Esophagus squamous epithelium (tissue), 5 donors: ENCODE measurements around the gene CTSO. TPM values are rescaled to one million over a fixed set of nuclear protein-coding genes. Genes with fewer than 3 reads are reported as not detected.
A peak's percentile ranks its signal among the peaks of the same experiment; 100 is the strongest.

Experiments
- DNase-seq: peaks from one replicate; lab custom pipeline; 2025; lab: John Stamatoyannopoulos, UW
- H3K27ac ChIP-seq, 4 donors: fragments of 200-600 bp; sonication (generic); one replicate each; pipeline ENCODE4 v1.5.1; 2016 to 2019; ENCODE audit warnings: mild to moderate bottlenecking in 1 of 4
- H3K27me3 ChIP-seq, 4 donors: fragments of 200-600 bp; sonication (generic); 1 replicate in 3 of 4; 2 replicates in 1 of 4; pipeline versions ENCODE4 v1.5.1 to v1.6.0; 2017 to 2021; ENCODE audit warnings: antibody characterized with exemption in 1 of 4
- H3K36me3 ChIP-seq, 3 donors: fragments of 200-600 bp; sonication (generic); one replicate each; pipeline ENCODE4 v1.5.1; 2016 to 2019
- H3K4me1 ChIP-seq, 3 donors: fragments of 200-600 bp; sonication (generic); one replicate each; pipeline ENCODE4 v1.5.1; 2017 to 2019
- H3K4me3 ChIP-seq, 4 donors: fragments of 200-600 bp; sonication (generic); 1 replicate in 3 of 4; 2 replicates in 1 of 4; pipeline ENCODE4 v1.5.1; 2016 to 2019; ENCODE audit warnings: mild to moderate bottlenecking in 2 of 4, moderate library complexity in 1 of 4
- H3K9me3 ChIP-seq, 3 donors: fragments of 200-600 bp; sonication (generic); one replicate each; pipeline ENCODE4 v1.5.1; 2016 to 2019
- POLR2A ChIP-seq, 4 donors: fragments of 450-650 bp; IDR thresholded peaks; one replicate each; pipeline ENCODE4 v1.6.1; 2017; ENCODE audit warnings: antibody characterized with exemption in 4 of 4, mild to moderate bottlenecking in 4 of 4, moderate library complexity in 3 of 4
- WGBS, 2 donors: methylation state at CpG; one replicate each; pipeline ENCODE4 v1.1.5; 2018; 5-methylcytosine and 5-hydroxymethylcytosine counted together
- intact Hi-C: fragments of 100-400 bp; cut with DNase I; formaldehyde crosslinking; loops from one replicate; pipeline ENCODE4 v1.15.0; 2022
- total RNA-seq, 4 donors: library from RNA; depleted of rRNA; stranded (reverse); fragments of >200 nt; gene quantifications; one replicate each; pipeline ENCODE4 v1.1.0, GENCODE V29; 2016
- TF ChIP-seq, protein P1 (sequence below), 6 experiments: fragments of 450-650 bp in 4 of 6; fragments of 200-600 bp in 2 of 6; sonication (generic) in 2 of 6; IDR thresholded peaks; one replicate each; pipeline ENCODE4 v1.5.1; 2016 to 2019; ENCODE audit warnings: antibody characterized with exemption in 6 of 6, mild to moderate bottlenecking in 4 of 6, moderate library complexity in 4 of 6
- donor health status: DM: yes; HTN: yes; CAD: no.

Gene CTSO
- total RNA-seq, 4 donors from 2014 or later: 1.6 to 11.3 (median 6.7) TPM

DNA sequence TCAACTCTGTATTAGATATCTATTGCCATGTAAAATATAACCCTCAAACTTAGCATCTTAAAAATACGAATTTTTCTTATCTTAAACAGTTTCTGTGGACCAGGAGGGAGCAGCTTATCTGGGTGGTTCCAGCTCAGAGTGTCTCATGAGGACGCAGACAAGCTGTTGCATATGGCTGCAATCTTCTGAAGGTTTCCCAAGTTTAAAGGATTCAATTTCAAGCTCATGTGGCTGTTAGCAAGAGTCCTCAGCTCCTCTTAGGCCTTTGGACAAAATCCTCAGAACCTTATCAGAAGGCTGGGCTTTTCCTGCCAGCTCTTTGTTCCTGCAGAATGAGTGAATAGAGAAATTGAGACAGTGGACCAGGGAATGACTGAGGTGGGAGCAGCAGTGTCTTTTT lies 2.8 kb upstream of the CTSO start:
- H3K9me3 ChIP-seq: no peaks in the 10 kb centered on the region
- H3K27me3 ChIP-seq: no peaks in the 10 kb centered on the region
- H3K4me1 ChIP-seq: peaks cover 0 to 21% (median 3%) of the 10 kb centered on the region in 3 donors
- TF ChIP-seq, protein P1, sequence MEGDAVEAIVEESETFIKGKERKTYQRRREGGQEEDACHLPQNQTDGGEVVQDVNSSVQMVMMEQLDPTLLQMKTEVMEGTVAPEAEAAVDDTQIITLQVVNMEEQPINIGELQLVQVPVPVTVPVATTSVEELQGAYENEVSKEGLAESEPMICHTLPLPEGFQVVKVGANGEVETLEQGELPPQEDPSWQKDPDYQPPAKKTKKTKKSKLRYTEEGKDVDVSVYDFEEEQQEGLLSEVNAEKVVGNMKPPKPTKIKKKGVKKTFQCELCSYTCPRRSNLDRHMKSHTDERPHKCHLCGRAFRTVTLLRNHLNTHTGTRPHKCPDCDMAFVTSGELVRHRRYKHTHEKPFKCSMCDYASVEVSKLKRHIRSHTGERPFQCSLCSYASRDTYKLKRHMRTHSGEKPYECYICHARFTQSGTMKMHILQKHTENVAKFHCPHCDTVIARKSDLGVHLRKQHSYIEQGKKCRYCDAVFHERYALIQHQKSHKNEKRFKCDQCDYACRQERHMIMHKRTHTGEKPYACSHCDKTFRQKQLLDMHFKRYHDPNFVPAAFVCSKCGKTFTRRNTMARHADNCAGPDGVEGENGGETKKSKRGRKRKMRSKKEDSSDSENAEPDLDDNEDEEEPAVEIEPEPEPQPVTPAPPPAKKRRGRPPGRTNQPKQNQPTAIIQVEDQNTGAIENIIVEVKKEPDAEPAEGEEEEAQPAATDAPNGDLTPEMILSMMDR (IDR thresholded peaks at IDR 0.05): no peak
- TF ChIP-seq POLR2A (IDR thresholded peaks at IDR 0.05): no peak
- no peak for DNase-seq
- intact Hi-C loops: no loop called here
- no peak overlapping the region for H3K27ac ChIP-seq
- 82 to 84% methylated on average over 2 of the region's 2 CpGs for WGBS, 2 donors
- no peak overlapping the region for H3K4me3 ChIP-seq
- no peaks in the 10 kb centered on the region for H3K36me3 ChIP-seq

DNA sequence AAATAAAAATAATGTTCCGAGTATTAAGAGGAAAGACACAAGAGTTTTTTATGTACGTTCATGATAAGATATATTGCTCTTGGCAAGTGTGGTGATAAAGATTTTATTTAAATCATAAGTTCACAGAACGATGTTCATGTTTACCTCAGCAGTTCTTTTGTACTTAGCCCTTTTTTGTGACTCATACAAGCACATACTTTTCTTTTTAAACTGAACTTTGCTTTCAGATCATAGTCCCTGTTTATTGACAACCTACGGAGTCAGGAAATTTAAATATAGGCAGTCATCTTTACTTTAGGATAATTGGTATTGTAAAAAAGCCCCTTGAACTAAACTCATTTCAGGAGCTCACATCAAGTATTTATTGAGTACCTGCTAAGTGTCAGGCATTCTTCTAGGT lies 1.3 kb upstream of the CTSO start:
- H3K36me3 ChIP-seq: no peaks in the 10 kb centered on the region
- TF ChIP-seq POLR2A (IDR thresholded peaks at IDR 0.05): no peak
- TF ChIP-seq, protein P1 (IDR thresholded peaks at IDR 0.05): no peak
- 68 to 81% methylated on average over 4 of the region's 4 CpGs for WGBS, 2 donors
- no peaks in the 10 kb centered on the region for H3K9me3 ChIP-seq
- H3K27me3 ChIP-seq: no peaks in the 10 kb centered on the region
- no peak overlapping the region for H3K4me3 ChIP-seq
- peaks cover 0 to 18% (median 3%) of the 10 kb centered on the region in 3 donors for H3K4me1 ChIP-seq
- H3K27ac ChIP-seq: no peak overlapping the region
- DNase-seq: no peak
- intact Hi-C loops: loop anchor here (5.0 kb wide), 1 partner anchor 148 kb away; no protein-coding TSS in a partner anchor

DNA sequence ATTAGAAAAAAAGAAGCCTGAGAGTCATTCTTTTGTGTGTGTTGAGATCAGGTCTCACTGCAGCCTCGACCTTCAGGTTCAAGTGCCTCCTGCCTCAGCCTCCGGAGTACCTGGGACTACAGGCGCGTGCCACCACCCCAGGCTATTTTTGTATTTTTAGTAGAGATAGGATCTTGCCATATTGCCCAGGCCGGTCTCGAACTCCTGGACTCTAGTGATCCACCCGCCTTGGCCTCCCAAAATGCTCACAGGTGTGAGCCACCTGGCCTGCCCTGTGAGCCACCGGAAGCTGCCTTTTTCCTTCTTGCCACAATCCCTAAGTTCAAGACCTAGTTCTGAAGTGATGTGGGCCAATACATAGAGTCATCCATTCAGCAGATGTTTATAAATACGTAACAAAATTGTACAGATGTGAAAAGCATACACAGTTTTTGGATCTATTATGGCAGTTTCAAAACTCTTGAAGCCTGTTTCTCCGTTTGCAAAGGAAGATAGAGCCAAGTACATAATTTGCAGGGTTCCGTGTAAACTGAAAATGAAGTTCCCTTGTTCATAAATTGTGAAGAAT lies 536 bp upstream of the CTSO start:
- Histone ChIP-seq H3K9me3 (no peaks in the 10 kb centered on the region), H3K4me3 (peak overlapping the region; percentile 64 to 99 (median 89)), H3K4me1 (peaks cover 0 to 18% (median 3%) of the 10 kb centered on the region in 3 donors), H3K27me3 (no peaks in the 10 kb centered on the region), H3K36me3 (no peaks in the 10 kb centered on the region), H3K27ac (peak overlapping the region; percentile 91 to 100 (median 98))
- DNase-seq: no peak
- WGBS, 2 donors: 74 to 81% methylated on average over 10 to 11 of the region's 11 CpGs
- no peak for TF ChIP-seq POLR2A (IDR thresholded peaks at IDR 0.05)
- TF ChIP-seq, protein P1 (IDR thresholded peaks at IDR 0.05): no peak
- intact Hi-C loops: loop anchor here (5.0 kb wide), 1 partner anchor 147 kb away; no protein-coding TSS in a partner anchor

DNA sequence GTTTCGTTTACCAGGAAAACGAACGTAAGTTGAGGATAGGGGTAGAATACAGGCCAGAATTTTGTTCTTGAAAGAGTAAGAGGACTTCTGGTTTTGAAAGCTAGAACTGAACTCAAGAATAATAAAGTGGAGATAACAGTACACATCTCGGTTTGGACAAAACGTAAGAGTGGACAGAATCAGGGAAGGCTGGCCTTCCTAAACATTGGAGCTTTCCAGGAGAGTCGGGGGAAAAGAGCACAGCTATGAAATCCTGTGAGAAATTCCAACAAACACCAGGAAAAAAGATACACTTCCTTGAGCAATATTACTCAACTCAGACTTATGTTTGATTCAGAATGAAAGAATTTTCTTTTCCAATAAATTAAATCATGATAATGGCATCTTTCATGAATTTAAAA lies 1.2 kb downstream of the CTSO start:
- no peaks in the 10 kb centered on the region for H3K9me3 ChIP-seq
- intact Hi-C loops: loop anchor here (5.0 kb wide), 1 partner anchor 145 kb away; no protein-coding TSS in a partner anchor
- no peak for DNase-seq
- 55 to 60% methylated on average over 5 of the region's 6 CpGs for WGBS, 2 donors
- H3K4me3 ChIP-seq: peak overlapping the region in 3 of 4 donors; percentile 64 to 99 (median 81)
- peaks cover 0 to 18% (median 3%) of the 10 kb centered on the region in 3 donors for H3K4me1 ChIP-seq
- peak overlapping the region in 3 of 4 donors; percentile 1 to 98 (median 91) for H3K27ac ChIP-seq
- no peaks in the 10 kb centered on the region for H3K36me3 ChIP-seq
- no peak for TF ChIP-seq POLR2A (IDR thresholded peaks at IDR 0.05)
- TF ChIP-seq, protein P1 (IDR thresholded peaks at IDR 0.05): no peak
- H3K27me3 ChIP-seq: no peaks in the 10 kb centered on the region

DNA sequence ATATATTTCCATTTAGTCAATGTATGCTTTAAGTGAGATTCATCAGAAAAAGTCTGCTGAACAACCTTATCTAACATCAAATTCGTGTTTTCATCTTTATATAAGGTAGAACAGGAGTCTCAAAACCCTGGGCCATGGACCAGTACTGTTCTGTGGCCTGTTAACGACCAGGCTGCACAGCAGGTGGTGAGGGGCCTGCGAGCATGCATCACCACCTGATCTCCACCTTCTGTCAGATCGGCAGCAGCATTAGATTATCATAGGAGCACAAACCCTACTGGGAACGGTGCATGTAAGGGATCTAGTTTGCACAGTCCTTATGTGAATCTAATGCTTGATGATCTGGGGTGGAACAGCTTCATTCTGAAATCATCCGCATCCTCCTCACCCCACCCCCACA lies 3.2 kb downstream of the CTSO start:
- no peaks in the 10 kb centered on the region for H3K9me3 ChIP-seq
- no peak overlapping the region for H3K4me3 ChIP-seq
- intact Hi-C loops: loop anchor here (5.0 kb wide), 1 partner anchor 143 kb away; no protein-coding TSS in a partner anchor
- H3K27me3 ChIP-seq: no peaks in the 10 kb centered on the region
- 72 to 82% methylated on average over 5 to 6 of the region's 6 CpGs for WGBS, 2 donors
- no peak for TF ChIP-seq POLR2A (IDR thresholded peaks at IDR 0.05)
- no peaks in the 10 kb centered on the region for H3K36me3 ChIP-seq
- no peak overlapping the region for H3K27ac ChIP-seq
- DNase-seq: no peak
- peaks cover 0 to 18% (median 3%) of the 10 kb centered on the region in 3 donors for H3K4me1 ChIP-seq
